Neural cell (in vitro differentiated cells): ENCODE measurements around the gene AK8. TPM values are rescaled to one million over a fixed set of nuclear protein-coding genes. Genes with fewer than 3 reads are reported as not detected.

Source experiments
- H2AFZ ChIP-seq: fragments of 200-600, 300-800 bp; sonication (generic), shearing (Covaris generic); 2 replicates; pipeline ENCODE4 v1.6.0; 2014; ENCODE audit warnings: low read depth, mild to moderate bottlenecking, antibody characterized with exemption, low read length, moderate library complexity
- H3F3A ChIP-seq: fragments of 200-600 bp; shearing (Covaris generic); 2 replicates; pipeline ENCODE4 v1.6.1; 2016; ENCODE audit warnings: mild to moderate bottlenecking, moderate library complexity, mixed read lengths, antibody characterized with exemption, low read length; ENCODE audit not compliant: insufficient read depth, poor library complexity, severe bottlenecking
- H3K27ac ChIP-seq: fragments of 200-600, 300-800 bp; sonication (generic), shearing (Covaris generic); 2 replicates; pipeline ENCODE4 v1.5.1; 2014; ENCODE audit warnings: mild to moderate bottlenecking, low read length, moderate library complexity
- H3K27me3 ChIP-seq: fragments of 300-800, 200-600 bp; sonication (generic), shearing (Covaris generic); 2 replicates; pipeline ENCODE4 v1.6.0; 2014; ENCODE audit warnings: mild to moderate bottlenecking, low read depth, low read length, moderate library complexity; ENCODE audit not compliant: insufficient read depth
- H3K36me3 ChIP-seq: fragments of 300-800, 200-600 bp; sonication (generic), shearing (Covaris generic); 2 replicates; pipeline ENCODE4 v1.5.1; 2014; ENCODE audit warnings: mild to moderate bottlenecking, antibody characterized with exemption, low read length, moderate library complexity; ENCODE audit not compliant: insufficient read depth
- H3K4me2 ChIP-seq: fragments of 300-800, 200-600 bp; sonication (generic), shearing (Covaris generic); 2 replicates; pipeline ENCODE4 v1.6.0; 2014; ENCODE audit warnings: mild to moderate bottlenecking, low read length
- H3K4me3 ChIP-seq: fragments of 300-800, 200-600 bp; sonication (generic), shearing (Covaris generic); 2 replicates; pipeline ENCODE4 v1.5.1; 2014; ENCODE audit warnings: mild to moderate bottlenecking, low read length, moderate library complexity
- H3K79me2 ChIP-seq: fragments of 200-600 bp; shearing (Covaris generic); replicated peaks from 2 replicates; pipeline ENCODE4 v1.6.0; 2014; ENCODE audit warnings: mild to moderate bottlenecking, low read length, moderate library complexity; ENCODE audit not compliant: insufficient read depth
- H3K9ac ChIP-seq: fragments of 300-800, 200-600 bp; sonication (generic), shearing (Covaris generic); 2 replicates; pipeline ENCODE4 v1.6.1; 2016; ENCODE audit warnings: mild to moderate bottlenecking, low read length, mixed read lengths
- H3K9me2 ChIP-seq: fragments of 200-600 bp; shearing (Covaris generic); 2 replicates; pipeline ENCODE4 v1.6.1; 2016; ENCODE audit warnings: mild to moderate bottlenecking, low read length, mixed read lengths; ENCODE audit not compliant: insufficient read depth
- H3K9me3 ChIP-seq: fragments of 200-600, 300-800 bp; sonication (generic), shearing (Covaris generic); 2 replicates; pipeline ENCODE4 v1.6.1; 2016; ENCODE audit warnings: mild to moderate bottlenecking, mixed run types, low read length, moderate library complexity, mixed read lengths
- H4K20me1 ChIP-seq: fragments of 200-600 bp; shearing (Covaris generic); 2 replicates; pipeline ENCODE4 v1.6.1; 2016; ENCODE audit warnings: mild to moderate bottlenecking, mixed run types; ENCODE audit not compliant: insufficient read depth
- CTCF ChIP-seq: fragments of 450-650 bp; IDR thresholded peaks from 2 replicates; pipeline ENCODE4 v1.5.1; 2014; ENCODE audit warnings: antibody characterized with exemption, mild to moderate bottlenecking, moderate library complexity; ENCODE audit not compliant: poor library complexity, severe bottlenecking
- EP300 ChIP-seq: fragments of 450-650 bp; conservative IDR thresholded peaks from 2 replicates; pipeline ENCODE4 v1.6.1; 2014; ENCODE audit warnings: antibody characterized with exemption, mild to moderate bottlenecking, moderate library complexity; ENCODE audit not compliant: poor library complexity, severe bottlenecking
- EZH2 ChIP-seq: fragments of 200-600, 300-800 bp; shearing (Covaris generic), sonication (generic); IDR thresholded peaks from 2 replicates; pipeline ENCODE4 v1.6.1; 2014; ENCODE audit warnings: antibody characterized with exemption, low read length, borderline replicate concordance, mild to moderate bottlenecking; ENCODE audit not compliant: insufficient read depth, poor library complexity, severe bottlenecking
- MXI1 ChIP-seq: fragments of 450-650 bp; conservative IDR thresholded peaks from 2 replicates; pipeline ENCODE4 v1.6.1; 2014; ENCODE audit warnings: antibody characterized with exemption, mild to moderate bottlenecking; ENCODE audit not compliant: poor library complexity, severe bottlenecking
- POLR2AphosphoS5 ChIP-seq: IDR thresholded peaks from 2 replicates; pipeline ENCODE4 v1.6.1; 2012
- RAD21 ChIP-seq: fragments of 450-650 bp; conservative IDR thresholded peaks from 2 replicates; pipeline ENCODE4 v1.6.1; 2014; ENCODE audit warnings: antibody characterized with exemption, mild to moderate bottlenecking, moderate library complexity
- REST ChIP-seq: IDR thresholded peaks from 2 replicates; pipeline ENCODE4 v1.6.1; 2012; ENCODE audit warnings: borderline replicate concordance
- SMC3 ChIP-seq: fragments of 450-650 bp; conservative IDR thresholded peaks from 2 replicates; pipeline ENCODE4 v1.6.1; 2014; ENCODE audit warnings: antibody characterized with exemption, mild to moderate bottlenecking, moderate library complexity; ENCODE audit not compliant: poor library complexity
- TAF1 ChIP-seq: IDR thresholded peaks from 2 replicates; pipeline ENCODE4 v1.6.1; 2012; ENCODE audit warnings: low read depth
- polyA plus RNA-seq: library from polyadenylated mRNA; depleted of rRNA; stranded (reverse); fragments of >200 nt; gene quantifications from 2 replicates; pipeline ENCODE4 v1.2.3, GENCODE V29; 2014

Gene AK8
- polyA plus RNA-seq, 1 donor from 2014 or later, result 0.71 TPM

- Histone ChIP-seq H3K36me3 (peaks cover 4% of the 10 kb centered on the region), H3K9me3 (peaks cover 18% of the 10 kb centered on the region), H3K79me2 (no peaks in the 10 kb centered on the region), H3K9ac (no peak overlapping the region), H3K27ac (no peak overlapping the region), H3K4me2 (no peak overlapping the region), H3K27me3 (no peaks in the 10 kb centered on the region), H2AFZ (no peak overlapping the region), H3K9me2 (no peaks in the 10 kb centered on the region), H3F3A (no peaks in the 10 kb centered on the region), H3K4me3 (no peak overlapping the region), H4K20me1 (no peaks in the 10 kb centered on the region)
- TF ChIP-seq CTCF (no peak), POLR2AphosphoS5 (no peak), MXI1 (no peak), RAD21 (no peak), SMC3 (no peak), EP300 (no peak), EZH2 (no peak)
These were observed 183.9 kb downstream of the AK8 start for GRCh38 chr9:132694144-132694543.

- Histone ChIP-seq H3F3A (no peaks in the 10 kb centered on the region), H3K4me3 (no peak overlapping the region), H3K9ac (no peak overlapping the region), H3K9me3 (no peaks in the 10 kb centered on the region), H3K27ac (no peak overlapping the region), H3K36me3 (peaks cover 4% of the 10 kb centered on the region), H3K4me2 (no peak overlapping the region), H3K79me2 (no peaks in the 10 kb centered on the region), H3K27me3 (no peaks in the 10 kb centered on the region), H2AFZ (no peak overlapping the region), H4K20me1 (no peaks in the 10 kb centered on the region), H3K9me2 (no peaks in the 10 kb centered on the region)
- TF ChIP-seq POLR2AphosphoS5, result no peak
- no peak for TF ChIP-seq RAD21
- no peak for TF ChIP-seq TAF1
- TF ChIP-seq SMC3, result no peak
- TF ChIP-seq CTCF, result no peak
- TF ChIP-seq MXI1, result no peak
- no peak for TF ChIP-seq EZH2
- TF ChIP-seq REST, result no peak
- no peak for TF ChIP-seq EP300
These were observed 187.4 kb downstream of the AK8 start for GRCh38 chr9:132690696-132691095.
